ENCODE data around the gene SLC2A9.

SLC2A9 gene

DNA sequence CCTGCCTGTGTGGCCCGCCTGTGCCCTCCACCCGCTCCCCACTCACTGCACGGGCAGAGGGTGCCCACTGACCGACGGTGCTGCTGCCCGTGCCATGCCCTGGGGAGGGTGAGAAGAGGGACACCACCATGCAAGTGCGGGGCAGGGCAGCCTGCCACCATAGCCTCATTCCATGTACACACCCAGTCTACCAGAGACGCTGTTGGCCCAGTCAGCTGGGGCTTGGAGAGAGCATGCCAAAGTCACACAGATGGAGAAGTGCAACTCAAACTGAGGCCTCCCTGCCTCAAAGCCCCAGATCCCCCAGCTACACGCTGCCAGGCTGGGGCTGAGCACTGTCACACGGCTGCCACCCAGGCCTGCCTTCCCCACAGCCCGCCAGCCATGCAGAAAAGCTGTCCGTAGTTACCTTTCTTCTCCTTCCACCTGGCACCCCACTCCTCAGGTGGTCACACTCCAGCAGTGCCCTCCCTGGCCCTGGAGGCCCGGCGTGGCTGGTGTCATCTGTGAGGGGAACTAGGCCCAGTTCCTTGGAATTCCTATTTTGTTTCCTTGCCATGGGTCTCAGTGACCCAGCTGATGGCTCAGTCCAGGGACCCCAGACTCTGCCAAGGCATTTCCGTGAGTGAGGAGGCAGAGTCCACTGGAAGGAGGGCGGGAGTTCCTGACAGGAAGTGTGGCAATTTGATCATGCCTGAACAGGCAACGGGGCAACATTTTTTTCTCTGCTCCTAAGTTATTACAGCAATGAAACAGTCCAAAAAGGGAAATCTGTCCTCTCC, at the start of gene SLC2A9:
SLC2A9 (minus strand) TSS at position 627 of the 782 bp plus-strand sequence; CDS start at position 559, 68 bp downstream.
- no peak for DNase-seq (ENCODE audit: low read depth in 3 of 3, low spot score in 1 of 3)

- no peak for DNase-seq (ENCODE audit: low read depth in 3 of 3, low spot score in 1 of 3)
These were observed 47.9 kb upstream of the SLC2A9 start for GRCh38 chr4:10069075-10069642.

DNA sequence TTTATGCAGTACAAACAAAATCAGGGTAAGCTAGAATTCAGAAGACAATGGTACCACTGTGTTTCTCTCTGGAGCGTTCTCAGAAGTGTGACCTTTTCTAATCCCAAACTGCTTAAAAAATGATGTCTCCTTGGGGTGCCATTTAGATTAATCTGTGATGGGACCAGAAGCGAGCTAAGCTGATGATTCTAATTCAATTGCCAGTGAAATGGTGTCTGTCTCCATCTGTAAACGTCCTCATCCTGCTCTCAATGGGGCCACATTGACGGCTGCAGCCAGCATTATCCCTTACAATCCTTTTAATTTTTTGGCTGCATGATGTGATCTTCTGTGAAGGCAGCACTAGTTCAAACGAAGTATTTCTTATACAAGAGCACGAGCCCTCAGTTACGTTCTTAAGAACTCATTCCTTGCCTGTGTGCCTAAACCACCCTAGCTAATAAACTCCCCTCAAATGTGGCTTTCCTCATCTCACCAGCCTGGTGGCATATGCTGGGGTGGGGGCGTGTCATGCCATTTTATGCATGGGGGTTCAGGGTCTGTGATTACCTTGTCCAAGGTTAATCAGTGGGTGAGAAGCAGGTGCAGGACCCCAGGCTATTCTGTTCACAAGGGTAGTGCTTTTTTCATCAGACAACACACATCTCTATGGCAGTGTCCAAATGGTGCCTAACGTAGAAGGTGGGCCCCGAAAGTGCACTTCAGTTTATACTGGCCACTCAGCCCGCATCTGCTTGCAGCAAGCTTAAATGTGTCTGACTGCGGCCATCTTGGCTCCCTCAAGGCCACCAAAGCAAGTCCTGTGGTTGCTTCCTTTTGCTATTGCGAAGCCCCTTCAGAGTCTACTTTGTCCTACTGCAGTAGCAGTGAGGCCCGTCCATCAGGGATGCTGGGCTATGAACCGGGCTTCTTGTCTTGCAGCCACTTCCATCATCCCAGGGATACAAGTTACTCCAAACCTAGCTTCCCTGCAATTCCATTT, 45.7 kb upstream of the SLC2A9 start:
- no peak for DNase-seq (ENCODE audit: low read depth in 3 of 3, low spot score in 1 of 3)

- no peak for DNase-seq (ENCODE audit: low read depth in 3 of 3, low spot score in 1 of 3)
These were observed 44.9 kb upstream of the SLC2A9 start for GRCh38 chr4:10066206-10066605.

DNA sequence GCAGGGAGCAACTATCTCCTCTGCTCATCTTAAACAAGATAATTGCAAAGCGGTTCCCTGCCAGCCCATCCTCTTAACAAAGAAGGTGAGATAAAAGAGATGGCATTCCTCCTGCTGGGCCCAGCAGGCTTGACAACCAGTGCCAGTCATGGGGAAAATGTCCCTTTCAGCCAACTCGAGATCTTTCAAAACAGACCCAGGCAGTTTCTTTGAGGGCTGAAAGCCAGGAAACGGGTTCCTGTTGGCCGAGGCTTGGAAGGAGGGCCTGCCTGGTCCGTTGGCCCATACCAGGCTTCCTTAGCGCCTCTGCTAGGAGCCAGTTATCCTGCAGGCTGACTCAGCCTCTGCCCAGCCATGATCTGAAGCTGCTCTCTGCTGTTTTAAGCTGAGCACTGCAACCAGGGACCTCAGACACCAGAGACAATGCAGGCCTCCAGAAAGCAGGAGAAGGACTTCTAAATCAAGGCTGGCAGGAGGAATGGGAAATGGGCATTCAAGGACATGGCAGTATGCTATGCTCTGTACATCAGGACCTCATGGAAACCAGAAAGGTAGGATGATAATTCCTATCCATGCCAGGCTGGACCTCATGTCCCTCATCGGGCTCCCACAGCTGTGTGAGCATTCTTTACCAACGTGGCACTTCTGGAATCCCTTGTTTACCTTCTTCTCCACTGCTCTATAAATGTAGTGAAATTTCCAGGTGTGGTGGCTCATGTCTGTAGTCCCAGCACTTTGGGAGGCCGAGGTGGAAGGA, 42.4 kb upstream of the SLC2A9 start:
- no peak for DNase-seq (ENCODE audit: low read depth in 3 of 3, low spot score in 1 of 3)

DNA sequence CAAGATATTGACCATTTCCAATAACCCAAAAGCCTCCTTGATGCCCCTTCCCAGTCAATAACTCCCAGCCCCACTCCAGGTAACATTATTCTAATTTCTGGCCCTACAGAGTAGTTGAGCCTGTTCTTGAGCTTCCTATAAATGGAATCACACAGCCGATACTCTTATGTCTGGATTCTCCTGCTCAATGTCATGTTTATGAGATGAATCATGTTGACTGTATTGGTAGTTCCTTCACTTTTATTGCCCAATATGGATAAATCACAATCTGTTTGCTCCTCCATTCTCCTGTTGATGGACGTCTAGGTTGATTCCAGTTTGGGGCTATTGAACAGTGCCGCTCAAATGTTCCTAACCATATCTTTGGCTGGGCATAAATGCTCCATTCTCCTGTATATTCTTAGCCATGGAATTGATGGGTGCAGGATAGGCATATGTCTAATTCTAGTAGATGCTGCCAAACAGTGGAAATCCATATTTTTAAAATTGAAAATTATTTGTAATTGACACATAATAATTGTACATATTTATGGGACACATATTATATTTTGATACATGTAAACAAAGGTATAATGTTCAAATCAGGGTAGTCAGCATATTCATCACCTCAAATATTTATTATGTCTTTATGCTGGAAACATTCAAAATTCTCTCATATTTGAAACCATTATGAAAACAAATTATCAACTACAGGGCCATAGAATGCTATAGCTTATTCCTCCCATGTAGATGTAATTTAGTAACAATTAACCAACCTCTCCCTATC, 40.5 kb upstream of the SLC2A9 start:
- DNase-seq (ENCODE audit: low read depth in 3 of 3, low spot score in 1 of 3), result no peak

DNA sequence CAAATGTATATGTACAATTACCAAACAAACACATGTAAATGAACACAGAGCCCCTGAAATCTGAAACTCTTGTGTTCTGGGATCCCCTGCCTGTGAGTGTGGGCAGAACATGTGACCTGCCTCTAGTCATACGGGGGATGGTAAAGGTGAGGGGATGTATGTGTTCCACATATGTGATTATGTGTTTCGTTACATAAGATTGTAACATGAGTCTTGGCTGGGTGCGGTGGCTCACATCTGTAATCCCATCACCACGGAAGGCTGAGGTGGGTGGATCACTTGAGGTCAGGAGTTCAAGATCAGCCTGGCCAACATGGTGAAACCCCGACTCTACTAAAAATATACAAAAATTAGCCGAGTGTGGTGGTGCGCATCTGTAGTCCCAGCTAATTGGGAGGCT, 37.1 kb upstream of the SLC2A9 start:
- DNase-seq (ENCODE audit: low read depth in 3 of 3, low spot score in 1 of 3), result no peak

- DNase-seq (ENCODE audit: low read depth in 3 of 3, low spot score in 1 of 3), result no peak
These were observed 35.7 kb upstream of the SLC2A9 start for GRCh38 chr4:10057023-10057395.

- no peak for DNase-seq (ENCODE audit: low read depth in 3 of 3, low spot score in 1 of 3)
These were observed 35.2 kb upstream of the SLC2A9 start for GRCh38 chr4:10056334-10057022.

- DNase-seq (ENCODE audit: low read depth in 3 of 3, low spot score in 1 of 3), result no peak
These were observed 34.6 kb upstream of the SLC2A9 start for GRCh38 chr4:10055871-10056270.

- DNase-seq (ENCODE audit: low read depth in 3 of 3, low spot score in 1 of 3), result no peak
These were observed 33.3 kb upstream of the SLC2A9 start for GRCh38 chr4:10054571-10055041.

- no peak for DNase-seq (ENCODE audit: low read depth in 3 of 3, low spot score in 1 of 3)
These were observed 32.5 kb upstream of the SLC2A9 start for GRCh38 chr4:10053635-10054453.

DNA sequence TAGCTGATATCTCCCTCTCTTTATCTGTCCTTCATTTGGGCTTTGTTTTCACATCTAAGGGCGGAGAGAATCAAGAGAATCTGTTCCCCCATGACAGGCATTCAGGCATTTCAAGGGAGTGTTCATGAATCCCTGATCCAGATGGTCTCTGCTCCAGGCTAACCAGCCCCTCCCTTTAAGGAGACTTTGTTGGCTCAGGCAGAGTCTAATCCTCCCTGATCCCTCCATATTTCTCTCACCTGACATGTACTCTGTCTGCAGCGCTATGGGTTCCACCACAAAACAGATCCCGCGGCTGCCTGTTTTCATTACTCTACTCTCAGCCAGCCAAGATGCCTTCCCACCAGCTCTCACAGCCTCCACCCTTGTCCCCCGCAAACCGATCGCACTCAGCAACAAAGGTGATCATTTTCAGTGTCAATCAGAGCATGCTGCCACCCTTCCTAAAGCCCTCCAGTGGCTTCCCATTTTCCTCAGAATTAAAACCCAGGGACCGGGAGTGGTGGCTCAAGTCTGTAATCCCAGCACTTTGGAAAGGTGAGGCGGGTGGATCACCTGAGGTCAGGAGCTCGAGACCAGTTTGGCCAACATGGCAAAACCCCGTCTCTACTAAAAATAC, 30.3 kb upstream of the SLC2A9 start:
- no peak for DNase-seq (ENCODE audit: low read depth in 3 of 3, low spot score in 1 of 3)

GRCh38 chr4:10050721-10051120, 29.4 kb upstream of the SLC2A9 start:
- no peak for DNase-seq (ENCODE audit: low read depth in 3 of 3, low spot score in 1 of 3)

DNA sequence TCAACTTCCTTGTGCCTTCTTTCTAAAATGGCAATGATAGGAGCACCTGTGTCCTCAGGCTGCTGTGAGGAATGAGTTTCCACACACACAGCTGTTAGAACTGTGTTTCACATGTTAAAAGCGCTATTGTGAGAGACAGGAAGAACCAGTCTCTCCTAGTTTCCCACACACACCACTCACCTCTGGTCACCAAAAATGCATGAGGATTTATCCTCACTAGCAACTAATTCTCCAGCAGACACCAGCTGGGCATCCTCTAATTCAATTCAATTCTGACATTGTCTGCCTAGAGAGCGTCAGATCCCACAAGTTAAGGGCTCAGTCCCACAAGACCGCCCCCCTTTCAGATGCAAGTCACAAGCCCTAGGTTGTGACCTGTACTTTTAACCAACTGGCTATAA, 29.0 kb upstream of the SLC2A9 start:
- no peak for DNase-seq (ENCODE audit: low read depth in 3 of 3, low spot score in 1 of 3)

- no peak for DNase-seq (ENCODE audit: low read depth in 3 of 3, low spot score in 1 of 3)
These were observed 27.8 kb upstream of the SLC2A9 start for GRCh38 chr4:10048941-10049697.

- DNase-seq (ENCODE audit: low read depth in 3 of 3, low spot score in 1 of 3), result no peak
These were observed 26.7 kb upstream of the SLC2A9 start for GRCh38 chr4:10047967-10048366.

- no peak for DNase-seq (ENCODE audit: low read depth in 3 of 3, low spot score in 1 of 3)
These were observed 25.2 kb upstream of the SLC2A9 start for GRCh38 chr4:10046471-10046870.

All from stimulated activated CD4-positive, alpha-beta T cell treated with anti-CD3 and anti-CD28 coated beads, TNF-alpha, amount 100 ng/mL, for 1 hour (primary cell).